GM23338 (cell line): ENCODE results near the gene SCP2. TPM values are rescaled to one million over a fixed set of nuclear protein-coding genes. Genes with fewer than 3 reads are reported as not detected.

Experiments
- ATAC-seq: fragments of 200-7000 bp; cut with Tn5 transposase; 3 replicates; pipeline ENCODE4 v1.9.1; 2020
- DNase-seq: peaks from one replicate; pipeline ENCODE4 v3.0.0-alpha.2; 2015; ENCODE audit warnings: low spot score
- H2AFZ ChIP-seq: fragments of 200-600 bp; sonication (generic); 2 replicates; pipeline ENCODE4 v1.8.0; 2016; ENCODE audit warnings: antibody characterized with exemption, mild to moderate bottlenecking, moderate library complexity
- H3F3A ChIP-seq: fragments of 200-600 bp; sonication (generic); replicated peaks from 2 replicates; pipeline ENCODE4 v1.8.0; 2017; ENCODE audit warnings: antibody characterized with exemption, mixed run types, low read depth
- H3K27ac ChIP-seq: fragments of 200-600 bp; sonication (generic); 2 replicates; pipeline ENCODE4 v1.6.1; 2016; ENCODE audit warnings: low read depth
- H3K27me3 ChIP-seq: fragments of 200-600 bp; sonication (generic); 2 replicates; pipeline ENCODE4 v1.8.0; 2016; ENCODE audit warnings: mild to moderate bottlenecking, mixed run types, moderate library complexity; ENCODE audit not compliant: insufficient read depth
- H3K36me3 ChIP-seq: fragments of 200-600 bp; sonication (generic); 2 replicates; pipeline ENCODE4 v1.8.0; 2016; ENCODE audit warnings: mild to moderate bottlenecking; ENCODE audit not compliant: insufficient read depth
- H3K4me1 ChIP-seq: fragments of 200-600 bp; sonication (generic); 2 replicates; pipeline ENCODE4 v1.8.0; 2016; ENCODE audit warnings: mild to moderate bottlenecking, moderate library complexity; ENCODE audit not compliant: insufficient read depth
- H3K4me2 ChIP-seq: fragments of 200-600 bp; sonication (generic); 2 replicates; pipeline ENCODE4 v1.7.1; 2017; ENCODE audit warnings: mixed run types
- H3K4me3 ChIP-seq: fragments of 200-600 bp; sonication (generic); 2 replicates; pipeline ENCODE4 v1.6.1; 2016; ENCODE audit warnings: mixed run types
- H3K79me2 ChIP-seq: fragments of 200-600 bp; sonication (generic); replicated peaks from 2 replicates; pipeline ENCODE4 v1.8.0; 2017; ENCODE audit warnings: mild to moderate bottlenecking; ENCODE audit not compliant: insufficient read depth
- H3K9me2 ChIP-seq: fragments of 200-600 bp; sonication (generic); 2 replicates; pipeline ENCODE4 v1.8.0; 2017; ENCODE audit not compliant: insufficient read depth
- H4K20me1 ChIP-seq: fragments of 200-600 bp; sonication (generic); replicated peaks from 2 replicates; pipeline ENCODE4 v1.8.0; 2017; ENCODE audit warnings: mild to moderate bottlenecking; ENCODE audit not compliant: insufficient read depth
- H3K27ac Mint-ChIP-seq: 2 replicates; pipeline ENCODE4 v1.8.0; 2020; ENCODE audit warnings: inconsistent platforms, mild to moderate bottlenecking, moderate library complexity, mixed read lengths
- H3K27me3 Mint-ChIP-seq: 3 replicates; pipeline ENCODE4 v1.8.0; 2022; ENCODE audit warnings: low read depth, mild to moderate bottlenecking, moderate library complexity, mixed read lengths, inconsistent platforms; ENCODE audit not compliant: insufficient read depth, poor library complexity
- H3K36me3 Mint-ChIP-seq: 3 replicates; pipeline ENCODE4 v1.8.0; 2021; ENCODE audit warnings: low read depth, mild to moderate bottlenecking, inconsistent platforms, moderate library complexity, mixed read lengths
- H3K4me1 Mint-ChIP-seq: 3 replicates; pipeline ENCODE4 v1.8.0; 2020; ENCODE audit warnings: mild to moderate bottlenecking, inconsistent platforms, mixed read lengths
- H3K4me3 Mint-ChIP-seq: 3 replicates; pipeline ENCODE4 v1.8.0; 2021; ENCODE audit warnings: moderate library complexity, mild to moderate bottlenecking, inconsistent platforms, mixed read lengths
- H3K9me3 Mint-ChIP-seq: 3 replicates; pipeline ENCODE4 v1.8.0; 2020; ENCODE audit warnings: moderate library complexity, mild to moderate bottlenecking, inconsistent platforms, mixed read lengths
- ETS1 ChIP-seq: IDR thresholded peaks from 2 replicates; pipeline ENCODE4 v1.6.1; 2016; ENCODE audit warnings: antibody characterized with exemption
- EZH2 ChIP-seq: fragments of 200-600 bp; sonication (generic); IDR thresholded peaks from one replicate; pipeline ENCODE4 v1.8.0; 2017; ENCODE audit warnings: antibody characterized with exemption, mild to moderate bottlenecking, low read depth; ENCODE audit not compliant: unreplicated experiment
- EZH2phosphoT487 ChIP-seq: fragments of 200-600 bp; sonication (generic); IDR thresholded peaks from one replicate; pipeline ENCODE4 v1.8.1; 2018; ENCODE audit warnings: antibody characterized with exemption; ENCODE audit not compliant: unreplicated experiment
- JUNB ChIP-seq: IDR thresholded peaks from one replicate; pipeline ENCODE4 v1.6.1; 2016; ENCODE audit warnings: antibody characterized with exemption; ENCODE audit not compliant: unreplicated experiment
- NANOG ChIP-seq: IDR thresholded peaks from 2 replicates; pipeline ENCODE4 v1.6.1; 2016; ENCODE audit warnings: antibody characterized with exemption, borderline replicate concordance
- ZNF462 ChIP-seq: fragments of 250-450 bp; sonication (Bioruptor Pico); IDR thresholded peaks from 2 replicates; pipeline ENCODE4 v1.5.0; 2020; ENCODE audit warnings: mild to moderate bottlenecking, moderate library complexity
- polyA plus RNA-seq: library from polyadenylated mRNA; unstranded; fragments of >200 nt; fragmentation: Nextera tagmentation; extraction: Ambion mirVana; gene quantifications from 2 replicates; pipeline ENCODE4 v1.2.1, GENCODE V29; 2016
- total RNA-seq: library from RNA; depleted of rRNA; stranded (reverse); fragments of >200 nt; shearing (Covaris generic); gene quantifications from 2 replicates; pipeline ENCODE4 v1.2.3, GENCODE V29; 2014

The SCP2 gene
- total and polyA plus RNA-seq, 2 experiments from 2014 or later = 66.3 to 116 TPM

- Histone ChIP-seq H2AFZ (no peak overlapping the region), H3K36me3 (0 out of 2 replicates have a peak, but pooled peaks cover 2% of the 10 kb centered on the region), H3K27me3 (no peaks in the 10 kb centered on the region), H3K9me2 (no peaks in the 10 kb centered on the region), H3K4me1 (no peaks in the 10 kb centered on the region), H4K20me1 (no peaks in the 10 kb centered on the region), H3F3A (no peaks in the 10 kb centered on the region), H3K27ac (no peak overlapping the region), H3K4me3 (no peak overlapping the region), H3K4me2 (no peak overlapping the region), H3K79me2 (no peaks in the 10 kb centered on the region)
- TF ChIP-seq JUNB (no peak), EZH2phosphoT487 (no peak), ETS1 (no peak), NANOG (no peak), EZH2 (no peak), ZNF462 (no peak)
- H3K9me3 Mint-ChIP-seq = peaks cover 5% of the 10 kb centered on the region; the same call in 2 of the 3 replicates
- no peak for ATAC-seq
- H3K27ac Mint-ChIP-seq = no peak overlapping the region
- no peak for DNase-seq
- no peaks in the 10 kb centered on the region for H3K4me1 Mint-ChIP-seq
- H3K27me3 Mint-ChIP-seq = peaks cover 2% of the 10 kb centered on the region
- peaks cover 4% of the 10 kb centered on the region; the same call in 1 of the 3 replicates for H3K36me3 Mint-ChIP-seq
- H3K4me3 Mint-ChIP-seq = no peak overlapping the region
Measured at GRCh38 chr1:52944566-52944965, 17.5 kb downstream of the SCP2 start.
